Gastroesophageal sphincter (tissue), 3 donors: ENCODE results near the gene CDH22.

Source experiments
- CTCF ChIP-seq, 4 experiments: fragments of 200-600 bp in 2 of 4; fragments of 450-650 bp in 2 of 4; sonication (generic) in 1 of 4; IDR thresholded peaks; one replicate each; pipeline ENCODE4 v1.5.1; 2017 to 2019; ENCODE audit warnings: antibody characterized with exemption in 4 of 4, mild to moderate bottlenecking in 2 of 4, moderate library complexity in 2 of 4
- EP300 ChIP-seq: sonication (generic); formaldehyde crosslinking; IDR thresholded peaks from one replicate; pipeline ENCODE4 v1.6.1; 2017; ENCODE audit warnings: antibody characterized with exemption, mild to moderate bottlenecking
- POLR2A ChIP-seq, 2 donors: fragments of 450-650 bp; IDR thresholded peaks; one replicate each; pipeline ENCODE4 v1.6.1; 2017; ENCODE audit warnings: antibody characterized with exemption in 2 of 2, mild to moderate bottlenecking in 2 of 2, moderate library complexity in 1 of 2
- POLR2AphosphoS5 ChIP-seq: sonication (generic); formaldehyde crosslinking; IDR thresholded peaks from one replicate; pipeline ENCODE4 v1.6.1; 2017; ENCODE audit warnings: antibody characterized with exemption

GRCh38 chr20:46302106-46302505, 6.2 kb downstream of the CDH22 start:
- TF ChIP-seq CTCF (IDR thresholded peaks at IDR 0.05) (no peak), EP300 (no peak), POLR2A (IDR thresholded peaks at IDR 0.05) (no peak), POLR2AphosphoS5 (no peak)
